HG03135 (cell line): ENCODE measurements around the gene KYNU.
"Not testable (repeated sequence)": the region's sequence is repeated elsewhere in the genome, so short reads cannot be mapped to it uniquely, and the experiment has no call there.

Experiments
- ATAC-seq: cut with Tn5 transposase; IDR thresholded peaks from one replicate; pipeline ENCODE4 v1.9.1; 2021; ENCODE audit warnings: mild to moderate bottlenecking, moderate library complexity; ENCODE audit not compliant: unreplicated experiment

Gene KYNU

GRCh38 chr2:142877216-142877838 is at the start of gene KYNU:
TSS of gene KYNU (plus strand) at chr2:142877664. CDS start at chr2:142885368, 7,704 bp downstream.
- peak; percentile 61 for ATAC-seq

- no peak for ATAC-seq
Measured at GRCh38 chr2:142834021-142834420, 43.4 kb upstream of the KYNU start.

- no peak for ATAC-seq
Measured at GRCh38 chr2:142840436-142840835, 37.0 kb upstream of the KYNU start.

- no peak for ATAC-seq
Measured at GRCh38 chr2:142841788-142842187, 35.7 kb upstream of the KYNU start.

- no peak for ATAC-seq
Measured at GRCh38 chr2:142842369-142842768, 35.1 kb upstream of the KYNU start.

- ATAC-seq, result no peak
Measured at GRCh38 chr2:142843731-142844130, 33.7 kb upstream of the KYNU start.

- no peak for ATAC-seq
Measured at GRCh38 chr2:142848023-142848606, 29.3 kb upstream of the KYNU start.

GRCh38 chr2:142849820-142850219 is 27.6 kb upstream of the KYNU start:
- no peak for ATAC-seq

GRCh38 chr2:142853912-142854311 is 23.6 kb upstream of the KYNU start:
- ATAC-seq, result no peak

GRCh38 chr2:142857256-142858164 is 20.0 kb upstream of the KYNU start:
- ATAC-seq, result no peak

- ATAC-seq, result no peak
Measured at GRCh38 chr2:142858961-142859360, 18.5 kb upstream of the KYNU start.

GRCh38 chr2:142862299-142862698 is 15.2 kb upstream of the KYNU start:
- no peak for ATAC-seq

GRCh38 chr2:142862847-142863246 is 14.6 kb upstream of the KYNU start:
- no peak for ATAC-seq

GRCh38 chr2:142863485-142863961 is 13.9 kb upstream of the KYNU start:
- ATAC-seq, result no peak

GRCh38 chr2:142864605-142865004 is 12.9 kb upstream of the KYNU start:
- not testable (repeated sequence) for ATAC-seq

- ATAC-seq, result peak; percentile 98
Measured at GRCh38 chr2:142865924-142866323, 11.5 kb upstream of the KYNU start.

- peak; percentile 22 for ATAC-seq
Measured at GRCh38 chr2:142866426-142866825, 11.0 kb upstream of the KYNU start.

- ATAC-seq, result no peak
Measured at GRCh38 chr2:142867136-142867535, 10.3 kb upstream of the KYNU start.

GRCh38 chr2:142868229-142868762 is 9.2 kb upstream of the KYNU start:
- ATAC-seq, result no peak

GRCh38 chr2:142869065-142869460 is 8.4 kb upstream of the KYNU start:
- ATAC-seq, result not testable (repeated sequence)

GRCh38 chr2:142869461-142870106 is 7.9 kb upstream of the KYNU start:
- ATAC-seq, result no peak
